HEK293T (cell line): ENCODE measurements around the gene TMEM119.

Experiments used
- CTCF ChIA-PET: fragments of 350-600 bp; formaldehyde crosslinking; extraction: SDS; loops from one replicate; lab custom pipeline; 2021; ENCODE audit warnings: antibody characterized with exemption, inconsistent platforms; lab: Yijun Ruan, JAX
- POLR2A ChIA-PET: fragments of 350-600 bp; formaldehyde crosslinking; extraction: SDS; loops from one replicate; lab custom pipeline; 2020; ENCODE audit warnings: antibody characterized with exemption, inconsistent platforms; lab: Yijun Ruan, JAX
- DNase-seq: peaks from one replicate; pipeline ENCODE4 v3.0.0; 2012; ENCODE audit warnings: mixed read lengths; ENCODE audit errors: extremely low spot score
- ARNT ChIP-seq: fragments of 450-650 bp; IDR thresholded peaks from 2 replicates; pipeline ENCODE4 v1.6.1; 2017; ENCODE audit warnings: mild to moderate bottlenecking
- BHLHE40 ChIP-seq: fragments of 450-650 bp; IDR thresholded peaks from 2 replicates; pipeline ENCODE4 v1.6.1; 2016; ENCODE audit warnings: mild to moderate bottlenecking, moderate library complexity, borderline replicate concordance
- CTBP1 ChIP-seq: fragments of 450-650 bp; IDR thresholded peaks from 2 replicates; pipeline ENCODE4 v1.6.1; 2016; ENCODE audit warnings: borderline replicate concordance
- ELF4 ChIP-seq: fragments of 450-650 bp; IDR thresholded peaks from 2 replicates; pipeline ENCODE4 v1.6.1; 2017; ENCODE audit warnings: antibody characterized with exemption
- FOXA1 ChIP-seq: fragments of 450-650 bp; IDR thresholded peaks from 2 replicates; pipeline ENCODE4 v1.6.1; 2016; ENCODE audit warnings: mild to moderate bottlenecking
- FOXK2 ChIP-seq: fragments of 450-650 bp; IDR thresholded peaks from 2 replicates; pipeline ENCODE4 v1.6.1; 2016; ENCODE audit warnings: mild to moderate bottlenecking
- FOXM1 ChIP-seq: fragments of 450-650 bp; IDR thresholded peaks from 2 replicates; pipeline ENCODE4 v1.6.1; 2017; ENCODE audit warnings: mild to moderate bottlenecking, borderline replicate concordance
- HDGF ChIP-seq: fragments of 450-650 bp; IDR thresholded peaks from 2 replicates; pipeline ENCODE4 v1.6.1; 2017; ENCODE audit warnings: antibody characterized with exemption, borderline replicate concordance
- L3MBTL2 ChIP-seq: fragments of 450-650 bp; conservative IDR thresholded peaks from 2 replicates; pipeline ENCODE4 v1.6.1; 2016; ENCODE audit warnings: mild to moderate bottlenecking
- LEF1 ChIP-seq: fragments of 450-650 bp; IDR thresholded peaks from 2 replicates; pipeline ENCODE4 v1.6.1; 2017; ENCODE audit warnings: mild to moderate bottlenecking, borderline replicate concordance
- NFRKB ChIP-seq: fragments of 450-650 bp; IDR thresholded peaks from 2 replicates; pipeline ENCODE4 v1.6.1; 2016; ENCODE audit warnings: mild to moderate bottlenecking, moderate library complexity
- PKNOX1 ChIP-seq: fragments of 450-650 bp; IDR thresholded peaks from 2 replicates; pipeline ENCODE4 v1.6.1; 2016
- SP1 ChIP-seq: fragments of 450-650 bp; IDR thresholded peaks from 2 replicates; pipeline ENCODE4 v1.6.1; 2017
- SUZ12 ChIP-seq: fragments of 450-650 bp; IDR thresholded peaks from 2 replicates; pipeline ENCODE4 v1.6.1; 2016; ENCODE audit warnings: mild to moderate bottlenecking
- TARDBP ChIP-seq: fragments of 450-650 bp; IDR thresholded peaks from 2 replicates; pipeline ENCODE4 v1.6.1; 2016
- ZNF384 ChIP-seq: fragments of 450-650 bp; IDR thresholded peaks from 2 replicates; pipeline ENCODE4 v1.6.1; 2016

Gene TMEM119

GRCh38 chr12:108573317-108573716, 24.6 kb downstream of the TMEM119 start:
- TF ChIP-seq ARNT, result no peak
- TF ChIP-seq ELF4, result no peak
- no peak for TF ChIP-seq BHLHE40
- TF ChIP-seq HDGF, result no peak
- TF ChIP-seq ZNF384, result no peak
- TF ChIP-seq SP1, result no peak
- TF ChIP-seq CTBP1, result no peak
- no peak for TF ChIP-seq PKNOX1
- TF ChIP-seq FOXM1, result no peak
- no peak for TF ChIP-seq TARDBP
- TF ChIP-seq L3MBTL2, result no peak
- TF ChIP-seq NFRKB, result no peak
- TF ChIP-seq SUZ12, result no peak
- TF ChIP-seq FOXA1, result no peak
- TF ChIP-seq LEF1, result no peak
- POLR2A ChIA-PET, result no interaction called here

GRCh38 chr12:108572166-108572790, 25.6 kb downstream of the TMEM119 start:
- ChIA-PET CTCF (interaction anchor here (0.6 to 1.5 kb wide), 2 partner anchors 46 to 768 kb away, joined by 4 to 6 read pairs; no protein-coding TSS in a partner anchor), POLR2A (no interaction called here)
- no peak for TF ChIP-seq ELF4
- no peak for TF ChIP-seq FOXK2
- no peak for TF ChIP-seq HDGF
- TF ChIP-seq BHLHE40, result no peak
- no peak for TF ChIP-seq LEF1
- no peak for TF ChIP-seq SUZ12
- TF ChIP-seq L3MBTL2, result no peak
- TF ChIP-seq SP1, result no peak
- no peak for TF ChIP-seq PKNOX1
- TF ChIP-seq NFRKB, result no peak
- no peak for TF ChIP-seq ZNF384
- no peak for TF ChIP-seq FOXA1
- no peak for TF ChIP-seq ARNT
- DNase-seq, result no peak

More at GRCh38 chr12:108573317-108573716, 24.6 kb downstream of the TMEM119 start:
- DNase-seq, result no peak
- CTCF ChIA-PET, result interaction anchor here (1.5 kb wide), 1 partner anchor 45 kb away, joined by 4 read pairs; no protein-coding TSS in a partner anchor

- DNase-seq, result no peak
- ChIA-PET CTCF (interaction anchor here (0.6 to 1.5 kb wide), 2 partner anchors 46 to 768 kb away, joined by 4 to 6 read pairs; no protein-coding TSS in a partner anchor), POLR2A (interaction anchor here (1.2 kb wide), 1 partner anchor 9 kb away, joined by 3 read pairs; the partner anchor contains the start of gene ISCU)
- TF ChIP-seq TARDBP (no peak), ARNT (no peak)
Measured at GRCh38 chr12:108571609-108572165, 26.2 kb downstream of the TMEM119 start.

GRCh38 chr12:108570743-108571608, 26.9 kb downstream of the TMEM119 start:
- ChIA-PET CTCF (interaction anchor here (1.1 kb wide), 1 partner anchor 46 kb away, joined by 3 read pairs; no protein-coding TSS in a partner anchor), POLR2A (interaction anchor here (1.2 kb wide), 1 partner anchor 9 kb away, joined by 3 read pairs; the partner anchor contains the start of gene ISCU)
- TF ChIP-seq TARDBP (no peak), BHLHE40 (no peak), FOXA1 (no peak), SUZ12 (no peak), CTBP1 (no peak), ZNF384 (no peak), NFRKB (no peak), PKNOX1 (no peak), HDGF (no peak), FOXK2 (no peak), SP1 (no peak), ELF4 (no peak), ARNT (no peak), FOXM1 (no peak), LEF1 (no peak), L3MBTL2 (no peak)
- no peak for DNase-seq
